GM18520 (cell line): Measurements from ENCODE around the gene ITGB7.
A peak's percentile ranks its signal among the peaks of the same experiment; 100 is the strongest.

ENCODE experiments used
- ATAC-seq: cut with Tn5 transposase; IDR thresholded peaks from one replicate; pipeline ENCODE4 v1.9.1; 2021; ENCODE audit not compliant: unreplicated experiment

The ITGB7 gene

GRCh38 chr12:53231921-53232645 lies 25.0 kb upstream of the ITGB7 start, which contains the start of gene RARG:
RARG (minus strand) TSS chr12:53232209; CDS start chr12:53227545, 4,664 bp downstream.
- ATAC-seq = no peak

- no peak for ATAC-seq
These were observed 24.5 kb upstream of the ITGB7 start for GRCh38 chr12:53231671-53231920.

- ATAC-seq = no peak
These were observed 23.2 kb upstream of the ITGB7 start for GRCh38 chr12:53230108-53230845.

GRCh38 chr12:53229454-53229853 lies 22.4 kb upstream of the ITGB7 start:
- no peak for ATAC-seq

GRCh38 chr12:53227836-53228235 lies 20.8 kb upstream of the ITGB7 start:
- ATAC-seq = no peak

GRCh38 chr12:53227341-53227740 lies 20.3 kb upstream of the ITGB7 start:
- no peak for ATAC-seq

- ATAC-seq = no peak
These were observed 19.8 kb upstream of the ITGB7 start for GRCh38 chr12:53226815-53227214.

GRCh38 chr12:53225635-53226424 lies 18.8 kb upstream of the ITGB7 start:
- ATAC-seq = no peak

- no peak for ATAC-seq
These were observed 18.0 kb upstream of the ITGB7 start for GRCh38 chr12:53224897-53225634.

- no peak for ATAC-seq
These were observed 17.2 kb upstream of the ITGB7 start for GRCh38 chr12:53224061-53224896.

- ATAC-seq = no peak
These were observed 16.5 kb upstream of the ITGB7 start for GRCh38 chr12:53223389-53224060.

- no peak for ATAC-seq
These were observed 15.8 kb upstream of the ITGB7 start for GRCh38 chr12:53222806-53223261.

GRCh38 chr12:53222170-53222721 lies 15.2 kb upstream of the ITGB7 start:
- no peak for ATAC-seq

- peak; percentile 30 for ATAC-seq
These were observed 14.4 kb upstream of the ITGB7 start for GRCh38 chr12:53221203-53222080.

GRCh38 chr12:53220694-53221202 lies 13.7 kb upstream of the ITGB7 start:
- peak; percentile 39 for ATAC-seq

GRCh38 chr12:53219956-53220693 lies 13.1 kb upstream of the ITGB7 start:
- ATAC-seq = peak; percentile 16

- no peak for ATAC-seq
These were observed 12.4 kb upstream of the ITGB7 start for GRCh38 chr12:53219292-53219955.
